Middle frontal gyrus (tissue), 1 donor: ENCODE measurements around the gene GAS7.
"Not testable (repeated sequence)": the region's sequence is repeated elsewhere in the genome, so short reads cannot be mapped to it uniquely, and the experiment has no call there.

Experiments used
- DNase-seq: peaks from one replicate; pipeline ENCODE4 v3.0.0-alpha.2; 2015; ENCODE audit warnings: low spot score; ENCODE audit errors: extremely low spot score

GAS7 gene

GRCh38 chr17:10077561-10078299 lies 120.7 kb downstream of the GAS7 start:
- DNase-seq: no peak

- no peak for DNase-seq
These were observed 122.5 kb downstream of the GAS7 start for GRCh38 chr17:10075919-10076318.

- DNase-seq: no peak
These were observed 124.5 kb downstream of the GAS7 start for GRCh38 chr17:10073941-10074340.

- no peak for DNase-seq
These were observed 125.6 kb downstream of the GAS7 start for GRCh38 chr17:10072556-10073425.

DNA sequence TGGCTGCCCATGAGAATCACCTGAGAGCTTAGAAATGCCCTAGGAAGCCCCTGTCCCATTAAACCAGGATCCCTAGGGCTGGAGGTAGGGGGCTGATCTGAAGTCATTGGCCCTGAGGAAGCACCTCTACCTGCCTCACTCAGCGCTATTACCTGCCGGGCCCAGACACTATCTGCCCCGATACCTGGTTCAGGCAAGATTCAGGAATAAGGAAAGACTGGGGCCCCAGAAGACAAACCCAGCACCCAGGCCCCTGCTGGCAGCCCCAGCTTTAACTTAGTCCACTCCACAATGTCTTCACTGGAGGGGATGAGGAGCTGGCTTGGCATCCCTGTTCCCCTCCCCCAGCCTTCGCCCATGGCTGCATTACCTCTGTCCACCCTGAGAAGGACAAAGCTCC lies 126.3 kb downstream of the GAS7 start:
- no peak for DNase-seq

GRCh38 chr17:10071141-10071540 lies 127.3 kb downstream of the GAS7 start:
- no peak for DNase-seq

- no peak for DNase-seq
These were observed 127.7 kb downstream of the GAS7 start for GRCh38 chr17:10070690-10071089.

DNA sequence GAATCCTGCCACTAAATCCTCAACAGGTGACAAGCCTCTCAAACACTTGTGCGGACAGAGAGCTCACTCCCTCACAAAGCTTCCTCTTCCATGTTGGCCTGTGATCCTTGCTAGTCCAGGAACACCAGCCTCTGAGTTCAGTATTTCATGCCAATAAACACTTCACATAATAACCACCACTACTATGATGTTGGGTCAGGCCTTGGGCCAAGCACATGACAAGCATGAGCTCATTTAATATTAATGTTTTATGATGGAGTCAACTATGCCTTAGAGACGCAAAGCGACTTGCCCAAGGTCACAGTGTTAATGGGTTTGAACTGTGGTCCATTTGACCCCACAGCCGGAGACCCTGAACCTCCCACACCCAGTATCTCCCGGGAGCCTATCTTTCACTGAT lies 129.1 kb downstream of the GAS7 start:
- DNase-seq: no peak

- DNase-seq: no peak
These were observed 130.8 kb downstream of the GAS7 start for GRCh38 chr17:10067446-10068143.

DNA sequence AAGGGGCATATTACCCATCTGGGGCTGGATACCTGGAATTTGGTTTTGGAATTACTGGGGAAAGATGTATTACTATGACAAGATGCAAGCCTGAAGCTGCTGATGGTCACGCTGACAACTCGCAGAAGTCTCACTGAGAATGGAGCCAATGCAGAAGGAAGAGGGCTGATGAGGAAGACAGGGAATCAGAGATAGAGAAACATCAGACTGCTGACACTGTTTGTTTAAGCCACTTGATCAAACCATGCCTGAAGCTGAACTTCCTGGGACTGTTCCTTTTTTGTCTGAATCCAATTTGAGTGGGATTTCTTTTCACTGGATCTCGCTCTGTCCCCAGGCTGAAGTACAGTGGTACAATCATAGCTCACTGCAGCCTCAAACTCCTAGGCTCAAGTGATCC lies 133.9 kb downstream of the GAS7 start:
- no peak for DNase-seq

- no peak for DNase-seq
These were observed 134.6 kb downstream of the GAS7 start for GRCh38 chr17:10063730-10064241.

DNA sequence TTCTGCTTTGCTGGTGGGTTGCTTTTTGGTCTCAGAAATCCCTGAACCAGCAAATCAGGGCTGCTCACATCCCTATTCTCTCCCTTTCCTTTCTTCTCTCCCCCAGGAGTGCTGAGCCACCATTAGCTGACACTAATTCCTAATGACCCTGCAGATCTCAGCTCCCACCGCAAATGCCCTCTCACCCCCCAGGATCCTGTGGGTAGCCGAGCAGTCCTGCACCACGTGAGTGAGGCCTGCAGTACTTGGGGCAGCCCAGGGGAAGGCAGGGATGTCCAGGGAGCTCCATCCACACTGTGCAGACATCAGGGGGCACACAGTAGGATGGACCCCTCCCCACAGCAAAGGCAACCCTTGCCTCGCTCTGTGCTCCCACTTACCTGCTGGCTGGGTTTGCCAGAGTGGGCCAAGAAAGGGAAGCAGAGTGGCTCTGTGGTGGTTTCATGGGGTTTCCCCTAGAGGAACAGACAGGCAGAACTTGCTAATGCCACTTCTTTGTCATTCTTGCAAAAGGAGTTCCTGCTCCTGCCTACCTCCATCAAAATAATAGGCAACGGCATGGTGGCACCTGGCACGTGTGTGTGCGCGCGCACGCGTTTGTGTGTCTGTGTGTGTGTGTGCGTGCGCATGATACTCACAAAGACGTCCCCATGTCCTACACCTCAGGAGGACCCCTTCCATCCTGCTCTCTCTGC lies 135.6 kb downstream of the GAS7 start:
- no peak for DNase-seq

DNA sequence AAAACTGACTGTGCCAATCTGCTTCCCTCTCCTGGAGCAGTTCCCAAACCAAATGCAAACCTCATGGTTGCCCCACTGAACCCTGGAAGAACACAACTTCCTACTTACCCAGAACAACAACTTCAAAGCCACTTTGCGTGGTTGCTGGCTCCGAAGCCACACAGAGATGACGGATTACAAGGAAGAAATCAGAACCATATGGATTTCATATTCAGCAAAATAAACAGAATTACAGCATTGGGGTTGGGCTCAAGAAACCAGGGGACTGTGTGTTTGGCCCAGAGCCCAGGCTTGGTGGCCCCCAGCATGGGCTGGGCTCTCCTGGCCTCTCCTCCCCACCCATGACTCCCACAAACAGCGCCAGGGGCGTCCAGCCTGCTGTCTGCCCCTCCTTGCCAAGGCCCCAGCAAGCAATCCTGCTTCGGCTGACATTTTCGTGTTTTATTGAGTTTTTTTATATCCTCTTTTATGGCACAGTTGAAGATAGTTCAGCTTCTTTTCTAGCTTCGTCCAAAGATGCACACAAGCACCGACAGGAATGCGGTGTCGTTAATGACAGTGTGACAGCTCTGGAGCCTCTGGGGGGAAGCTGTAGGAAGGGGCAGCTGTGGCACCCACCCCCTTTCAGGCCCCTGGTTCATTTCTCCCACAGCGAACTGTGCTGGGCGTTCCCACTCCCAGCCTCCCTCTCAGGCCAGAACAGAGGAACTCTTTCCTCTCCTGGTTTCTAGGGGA lies 137.1 kb downstream of the GAS7 start:
- DNase-seq: no peak

DNA sequence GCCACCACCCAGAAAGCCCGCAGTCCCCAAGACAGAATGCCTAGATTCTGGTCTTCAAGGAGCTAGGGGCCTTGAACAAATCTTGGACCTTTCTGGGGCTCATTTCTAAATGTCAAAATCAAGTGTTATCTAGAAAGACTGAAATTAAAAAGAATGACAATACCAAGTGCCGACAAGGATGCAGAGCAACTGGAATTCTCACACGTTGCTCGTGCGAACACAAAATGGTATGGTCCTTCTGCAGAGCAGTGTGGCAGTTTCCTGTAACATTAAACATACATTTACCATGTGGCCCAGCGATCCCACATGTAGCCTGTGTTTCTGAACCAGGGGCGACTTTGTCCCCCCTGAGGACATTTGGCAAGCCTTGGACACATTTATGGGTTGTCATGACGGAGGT lies 137.9 kb downstream of the GAS7 start:
- no peak for DNase-seq

DNA sequence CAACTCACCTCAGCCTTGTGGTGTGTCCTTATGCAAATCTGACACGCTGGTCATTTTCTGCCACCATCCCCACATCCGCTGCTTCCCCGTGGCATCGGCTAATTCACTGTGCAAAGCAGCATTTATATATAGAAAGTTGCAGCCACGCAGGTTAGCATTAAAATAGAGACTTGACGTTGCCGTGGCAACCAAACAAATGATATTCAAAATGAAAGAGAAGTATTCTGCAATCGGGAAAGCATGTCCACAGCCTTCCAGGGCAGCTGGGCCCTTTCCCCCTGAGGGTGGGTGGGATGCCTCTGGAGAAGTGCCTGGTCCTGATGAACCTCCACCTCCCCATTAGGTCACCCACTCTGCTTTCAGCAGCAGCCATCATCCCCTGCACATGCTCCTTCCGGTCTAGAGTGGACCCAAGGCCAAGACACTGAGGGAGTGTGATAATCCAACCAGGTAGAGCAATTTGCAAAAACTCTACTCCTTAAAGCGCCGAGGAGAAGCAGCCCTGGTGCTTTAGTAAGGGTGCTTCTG lies 138.7 kb downstream of the GAS7 start:
- DNase-seq: no peak

DNA sequence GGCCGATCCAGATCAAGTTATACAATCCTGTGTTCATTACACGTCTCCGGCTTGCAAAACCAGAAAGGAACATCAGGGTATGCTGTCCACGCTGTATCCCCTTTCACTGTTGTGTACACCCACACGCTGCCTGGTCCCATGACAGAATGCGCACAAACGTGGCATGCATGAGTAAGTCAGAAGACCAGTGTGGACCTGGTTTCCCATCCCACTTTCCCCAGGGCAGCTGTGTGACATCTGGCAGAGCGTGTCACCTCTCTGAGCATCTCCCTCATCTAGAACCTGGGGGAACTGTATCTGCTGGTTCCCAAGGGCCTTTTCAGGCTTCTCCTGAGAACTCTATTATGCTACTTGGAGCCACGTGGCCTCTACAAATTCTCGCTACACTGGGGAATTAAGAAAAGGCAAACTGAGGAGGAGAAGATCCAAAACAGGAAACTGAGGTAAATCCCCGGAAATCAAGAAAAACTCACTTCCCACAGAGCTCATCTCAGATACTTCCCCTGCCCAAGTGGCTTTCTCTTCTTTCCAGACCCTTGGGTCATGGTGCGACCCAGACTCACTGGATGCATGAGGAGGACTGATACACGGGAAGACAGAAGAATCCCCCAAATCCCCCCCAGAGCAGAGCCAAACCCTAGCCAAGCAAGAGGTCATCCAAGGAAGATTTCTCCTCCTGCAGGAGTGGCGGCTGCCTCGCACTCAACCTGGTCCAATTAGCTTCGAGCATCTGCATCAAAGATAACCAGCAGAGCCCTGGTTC lies 139.3 kb downstream of the GAS7 start:
- DNase-seq: no peak

GRCh38 chr17:10057466-10057865 lies 140.9 kb downstream of the GAS7 start:
- DNase-seq: not testable (repeated sequence)

- no peak for DNase-seq
These were observed 143.0 kb downstream of the GAS7 start for GRCh38 chr17:10055262-10055975.
